Lung (tissue), 12 donors: ENCODE measurements around the gene HIC1. TPM values are rescaled to one million over a fixed set of nuclear protein-coding genes. Genes with fewer than 3 reads are reported as not detected.

Experiments
- ATAC-seq: fragments of 200-7000 bp; cut with Tn5 transposase; one replicate; pipeline ENCODE4 v1.9.1; 2020; ENCODE audit warnings: moderate number of reproducible peaks; ENCODE audit not compliant: insufficient read depth, low FRiP score
- DNase-seq, 3 donors: peaks; one replicate each; pipeline ENCODE4 v3.0.0-alpha.2; 2013 to 2017
- H3K27ac ChIP-seq, 2 donors: one replicate each; pipeline ENCODE4 v1.5.1; 2013; ENCODE audit warnings: mild to moderate bottlenecking in 2 of 2, moderate library complexity in 2 of 2, control low read depth in 1 of 2, inconsistent platforms in 1 of 2, low read depth in 1 of 2, low read length in 1 of 2
- H3K27me3 ChIP-seq, 3 donors: one replicate each; pipeline ENCODE4 v1.5.1; 2013; ENCODE audit warnings: low read length in 2 of 3; ENCODE audit not compliant: control insufficient read depth in 3 of 3, insufficient read depth in 3 of 3
- H3K36me3 ChIP-seq, 4 donors: one replicate each; pipeline ENCODE4 v1.5.1; 2013; ENCODE audit warnings: low read length in 4 of 4, mild to moderate bottlenecking in 1 of 4, moderate library complexity in 1 of 4; ENCODE audit not compliant: control insufficient read depth in 4 of 4, insufficient read depth in 4 of 4
- H3K4me1 ChIP-seq, 5 donors: one replicate each; pipeline ENCODE4 v1.5.1; 2013; ENCODE audit warnings: low read length in 5 of 5, mild to moderate bottlenecking in 2 of 5, moderate library complexity in 1 of 5; ENCODE audit not compliant: control insufficient read depth in 5 of 5, insufficient read depth in 5 of 5
- H3K4me3 ChIP-seq: one replicate; pipeline ENCODE4 v1.5.1; 2013; ENCODE audit warnings: mild to moderate bottlenecking, control low read depth, moderate library complexity
- H3K9ac ChIP-seq, 2 donors: one replicate each; pipeline ENCODE4 v1.5.1; 2013; ENCODE audit warnings: low read length in 2 of 2, control low read depth in 1 of 2; ENCODE audit not compliant: insufficient read depth in 1 of 2
- H3K9me3 ChIP-seq, 4 donors: one replicate each; pipeline ENCODE4 v1.5.1; 2013; ENCODE audit warnings: low read length in 3 of 4, mild to moderate bottlenecking in 1 of 4, moderate library complexity in 1 of 4; ENCODE audit not compliant: control insufficient read depth in 4 of 4, insufficient read depth in 3 of 4
- CTCF ChIP-seq: IDR thresholded peaks from 2 replicates; pipeline ENCODE4 v1.5.1; 2012; ENCODE audit warnings: mild to moderate bottlenecking; ENCODE audit errors: control extremely low read depth, extremely low read depth
- WGBS, 2 donors: extraction: QIAGEN DNeasy Blood & Tissue Kit; methylation state at CpG; one replicate each; pipeline ENCODE4 v1.1.7; 2013; 5-methylcytosine and 5-hydroxymethylcytosine counted together
- polyA plus RNA-seq, 2 donors: library from polyadenylated mRNA; stranded (reverse); fragments of 200-250 nt; gene quantifications; one replicate each; pipeline ENCODE4 v1.2.1, GENCODE V29; 2013
- total RNA-seq, 2 donors: library from RNA; depleted of rRNA in 1 of 2; stranded (reverse); fragments of >200 nt in 1 of 2; gene quantifications; one replicate each; pipeline ENCODE4 v1.2.1, GENCODE V29; 2014 to 2021
- donor health status: control.
- donor health status: control.
- donor health status: Bipolar disorder and iron deficiency.
- donor health status: healthy.
- donor health status: DM: yes; HTN: yes; CAD: no.

The HIC1 gene
- total and polyA plus RNA-seq, 4 donors = 5.5 to 34.8 (median 21.6) TPM

DNA sequence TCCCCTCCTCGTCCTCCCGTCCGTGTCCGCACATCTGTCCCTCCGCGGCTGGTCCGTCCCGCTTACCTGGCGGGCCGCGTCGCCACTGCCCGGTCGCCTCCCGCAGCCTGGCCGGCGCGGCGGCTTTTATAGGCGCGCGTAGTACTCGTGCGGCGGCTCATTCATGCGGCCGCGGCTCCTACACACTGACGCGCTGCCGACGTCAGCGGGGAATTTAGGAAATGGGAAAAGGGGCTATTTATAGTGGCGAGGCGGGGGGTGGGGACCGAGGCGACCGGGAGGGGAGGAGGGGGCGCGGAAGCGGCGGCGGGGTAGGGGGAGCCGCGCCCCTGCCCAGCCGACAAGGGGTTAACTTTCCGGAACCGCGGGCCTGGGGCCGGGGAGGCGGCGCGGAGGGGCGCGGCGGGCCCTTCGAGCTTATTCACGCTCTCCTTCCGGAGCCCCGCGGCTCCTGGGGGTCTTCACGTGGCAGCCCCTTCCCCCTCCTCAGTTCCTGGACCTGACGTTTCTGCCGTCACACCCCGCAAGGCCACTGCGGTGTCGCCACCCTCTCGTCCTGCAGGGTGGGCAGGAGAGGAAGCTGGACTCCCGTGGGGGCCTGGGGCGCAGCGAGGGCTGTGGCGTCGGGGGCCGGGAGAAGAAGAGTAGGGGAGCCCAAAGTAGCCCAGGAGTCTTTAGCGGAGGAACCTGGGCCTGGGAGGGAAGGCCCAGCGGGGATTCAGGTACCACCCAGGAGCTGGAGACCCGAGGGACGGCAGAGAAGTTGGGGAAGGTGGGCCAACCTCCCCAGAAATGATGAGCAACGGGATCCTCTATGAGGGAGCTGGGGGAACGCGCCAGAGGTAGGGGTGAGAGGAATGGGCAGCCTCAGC is 3.6 kb upstream of the HIC1 start:
- Histone ChIP-seq H3K4me1 (peaks cover 7 to 24% (median 16%) of the 10 kb centered on the region in 5 donors), H3K27ac (no peak overlapping the region), H3K27me3 (peaks cover 0 to 10% (median 2%) of the 10 kb centered on the region in 3 donors), H3K9me3 (no peaks in the 10 kb centered on the region), H3K36me3 (no peaks in the 10 kb centered on the region), H3K9ac (no peak overlapping the region), H3K4me3 (no peak overlapping the region)
- no peak for ATAC-seq
- TF ChIP-seq CTCF = no peak
- 6 to 8% methylated on average over 72 to 81 of the region's 81 CpGs for WGBS, 2 donors
- DNase-seq = peak in 2 of 3 donors; percentile 61 to 63

DNA sequence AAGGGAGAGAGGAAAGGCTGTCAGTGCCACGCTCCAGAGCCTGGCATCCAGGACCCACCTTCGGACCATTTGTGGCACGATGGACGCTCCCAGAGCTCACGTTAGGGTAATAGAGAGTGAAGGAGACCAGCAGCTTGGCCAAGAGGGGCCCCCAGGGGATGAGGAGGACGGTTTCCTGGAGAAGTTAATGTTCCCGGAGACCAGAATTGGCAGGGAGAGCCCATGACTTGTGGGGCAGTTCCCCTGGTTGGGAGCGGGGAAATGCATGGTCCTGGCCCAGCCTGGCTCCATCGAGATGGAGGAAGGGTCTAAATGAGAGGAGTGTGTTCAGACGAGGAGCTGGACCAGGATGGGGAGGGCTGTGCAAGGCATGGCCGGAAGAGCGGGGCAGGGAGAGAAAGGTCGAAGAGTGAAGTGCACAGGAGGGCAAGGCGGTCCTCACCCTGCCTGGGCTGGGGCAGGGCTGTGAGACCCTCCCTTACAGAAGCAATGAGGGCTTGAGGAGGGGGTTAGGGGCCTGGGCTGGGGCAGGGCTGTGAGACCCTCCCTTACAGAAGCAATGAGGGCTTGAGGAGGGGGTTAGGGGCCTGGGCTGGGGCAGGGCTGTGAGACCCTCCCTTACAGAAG is 2.9 kb upstream of the HIC1 start:
- Histone ChIP-seq H3K27ac (no peak overlapping the region), H3K27me3 (peaks cover 0 to 10% (median 2%) of the 10 kb centered on the region in 3 donors), H3K36me3 (peaks cover 0 to 4% (median 0%) of the 10 kb centered on the region in 4 donors), H3K4me1 (peaks cover 7 to 24% (median 19%) of the 10 kb centered on the region in 5 donors), H3K4me3 (no peak overlapping the region), H3K9ac (no peak overlapping the region), H3K9me3 (no peaks in the 10 kb centered on the region)
- 53 to 58% methylated on average over 14 of the region's 14 CpGs for WGBS, 2 donors
- no peak for TF ChIP-seq CTCF
- ATAC-seq (no peak), DNase-seq (peak in 2 of 3 donors; percentile 19 to 34)

DNA sequence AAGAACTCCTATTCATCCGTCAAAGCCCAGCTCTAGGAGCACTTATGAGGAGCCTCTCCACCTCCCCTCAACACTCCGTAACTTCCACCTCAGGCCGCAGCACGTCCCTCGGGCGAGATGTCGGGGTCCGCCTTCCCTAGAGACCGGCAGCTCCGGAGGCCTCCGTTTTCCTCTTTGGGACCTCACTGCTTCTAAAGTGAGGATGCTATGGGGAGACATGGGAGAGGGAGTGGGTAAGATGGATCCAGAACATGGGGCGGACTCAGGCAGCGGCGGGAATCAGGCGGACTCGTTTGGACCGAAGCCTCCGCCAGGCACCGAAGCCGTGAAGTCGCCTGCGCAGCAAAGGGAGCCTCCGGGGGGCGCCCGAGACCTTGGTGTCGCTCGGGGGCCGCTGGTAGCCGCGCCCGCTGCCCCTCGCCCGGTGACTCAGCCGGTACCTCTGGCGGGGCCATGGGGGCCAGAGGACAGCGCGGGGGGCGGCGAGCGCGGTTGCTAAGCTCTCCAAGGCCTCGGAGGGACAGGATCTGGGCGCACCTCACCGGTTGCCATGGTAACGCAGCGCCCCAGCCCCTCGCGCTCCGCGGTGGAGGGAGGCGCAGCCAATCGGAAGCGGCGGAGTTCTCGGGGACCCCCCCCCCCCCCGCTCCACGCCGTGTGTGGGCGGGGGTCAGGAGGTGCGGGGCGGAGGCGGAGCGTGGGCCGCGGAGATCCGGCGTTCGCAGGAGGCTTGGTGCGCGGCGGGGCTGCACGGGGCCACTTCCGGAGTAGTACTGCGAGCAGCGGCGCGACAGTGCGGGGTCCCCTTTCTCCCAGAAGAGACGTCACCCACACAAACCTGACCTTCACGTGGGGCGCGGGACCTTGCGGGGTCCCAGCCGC is 1.3 kb upstream of the HIC1 start:
- Histone ChIP-seq H3K9ac (no peak overlapping the region), H3K36me3 (peaks cover 0 to 11% (median 3%) of the 10 kb centered on the region in 4 donors)

More for the DNA sequence above, 1.3 kb upstream of the HIC1 start:
- peaks cover 7 to 31% (median 23%) of the 10 kb centered on the region in 5 donors for H3K4me1 ChIP-seq
- 5 to 6% methylated on average over 63 to 84 of the region's 84 CpGs for WGBS, 2 donors
- peak overlapping the region in 1 of 2 donors; percentile 60 for H3K27ac ChIP-seq
- peak; percentile 52 for TF ChIP-seq CTCF
- DNase-seq (peak; percentile 72 to 75 (median 72)), ATAC-seq (no peak)
- H3K9me3 ChIP-seq = no peaks in the 10 kb centered on the region
- peaks cover 0 to 13% (median 1%) of the 10 kb centered on the region in 3 donors for H3K27me3 ChIP-seq
- peak overlapping the region; percentile 10 for H3K4me3 ChIP-seq
